ENCODE data around the gene PRICKLE4.
A peak's percentile ranks its signal among the peaks of the same experiment; 100 is the strongest.
"Not testable (repeated sequence)": the region's sequence is repeated elsewhere in the genome, so short reads cannot be mapped to it uniquely, and the experiment has no call there.

PRICKLE4 gene

GRCh38 chr6:41801380-41801779 is 20.8 kb downstream of the PRICKLE4 start:
- no peak for DNase-seq

- DNase-seq: no peak
Measured at GRCh38 chr6:41805830-41806774, 25.5 kb downstream of the PRICKLE4 start.

GRCh38 chr6:41811095-41811494 is 30.5 kb downstream of the PRICKLE4 start:
- no peak for DNase-seq

- not testable (repeated sequence) for DNase-seq
Measured at GRCh38 chr6:41811946-41812345, 31.4 kb downstream of the PRICKLE4 start.

- no peak for DNase-seq
Measured at GRCh38 chr6:41813469-41813868, 32.9 kb downstream of the PRICKLE4 start.

- no peak for DNase-seq
Measured at GRCh38 chr6:41813956-41814355, 33.4 kb downstream of the PRICKLE4 start.

- no peak for DNase-seq
Measured at GRCh38 chr6:41814629-41815028, 34.0 kb downstream of the PRICKLE4 start.

GRCh38 chr6:41815587-41815986 is 35.0 kb downstream of the PRICKLE4 start:
- no peak for DNase-seq

GRCh38 chr6:41818271-41819054 is 37.9 kb downstream of the PRICKLE4 start:
- DNase-seq: no peak

GRCh38 chr6:41821266-41821665 is 40.7 kb downstream of the PRICKLE4 start:
- DNase-seq: no peak

- no peak for DNase-seq
Measured at GRCh38 chr6:41822021-41822420, 41.4 kb downstream of the PRICKLE4 start.

- no peak for DNase-seq
Measured at GRCh38 chr6:41823178-41823577, 42.6 kb downstream of the PRICKLE4 start.

GRCh38 chr6:41824571-41825569 is 44.3 kb downstream of the PRICKLE4 start:
- peak; percentile 43 for DNase-seq

- DNase-seq: no peak
Measured at GRCh38 chr6:41826343-41827022, 45.9 kb downstream of the PRICKLE4 start.

- no peak for DNase-seq
Measured at GRCh38 chr6:41832263-41832662, 51.7 kb downstream of the PRICKLE4 start.

GRCh38 chr6:41836022-41836659 is 55.6 kb downstream of the PRICKLE4 start:
- DNase-seq: no peak

- DNase-seq: no peak
Measured at GRCh38 chr6:41836660-41837052, 56.1 kb downstream of the PRICKLE4 start.
